Tibial nerve (tissue), 4 donors: ENCODE measurements around the gene BDKRB2.

Experiments used
- EP300 ChIP-seq, 2 donors: sonication (generic); formaldehyde crosslinking; IDR thresholded peaks; one replicate each; pipeline ENCODE4 v1.6.1; 2017; ENCODE audit warnings: antibody characterized with exemption in 2 of 2, mild to moderate bottlenecking in 1 of 2
- POLR2A ChIP-seq, 2 donors: fragments of 450-650 bp; IDR thresholded peaks; one replicate each; pipeline ENCODE4 v1.6.1; 2017; ENCODE audit warnings: antibody characterized with exemption in 2 of 2, mild to moderate bottlenecking in 2 of 2, moderate library complexity in 2 of 2
- TF ChIP-seq, protein P1 (sequence below), 5 experiments: fragments of 200-600 bp in 3 of 5; fragments of 450-650 bp in 2 of 5; sonication (generic) in 3 of 5; IDR thresholded peaks; one replicate each; pipeline ENCODE4 v1.5.1; 2016 to 2019; ENCODE audit warnings: antibody characterized with exemption in 5 of 5, mild to moderate bottlenecking in 3 of 5, moderate library complexity in 2 of 5

DNA sequence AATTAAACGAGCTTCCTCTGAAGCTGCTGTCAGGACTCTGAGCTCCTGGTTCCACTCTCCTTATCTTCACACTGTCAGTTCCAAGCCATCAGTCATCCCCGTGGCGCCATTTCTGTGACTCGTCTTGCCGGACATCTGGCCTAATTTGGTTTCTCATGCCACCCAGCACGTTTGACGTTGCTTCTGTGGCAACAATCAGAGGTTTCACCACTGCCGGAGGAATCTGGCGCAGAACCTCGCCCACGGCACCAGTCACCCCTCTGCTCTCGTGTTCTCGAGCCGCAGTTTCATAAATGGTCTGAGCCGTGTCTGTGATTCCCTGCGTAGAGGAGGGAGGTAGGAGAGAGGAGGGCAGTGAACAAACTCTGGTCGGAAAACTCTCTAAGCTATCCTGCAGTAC lies 81.0 kb downstream of the BDKRB2 start:
- TF ChIP-seq, protein P1, sequence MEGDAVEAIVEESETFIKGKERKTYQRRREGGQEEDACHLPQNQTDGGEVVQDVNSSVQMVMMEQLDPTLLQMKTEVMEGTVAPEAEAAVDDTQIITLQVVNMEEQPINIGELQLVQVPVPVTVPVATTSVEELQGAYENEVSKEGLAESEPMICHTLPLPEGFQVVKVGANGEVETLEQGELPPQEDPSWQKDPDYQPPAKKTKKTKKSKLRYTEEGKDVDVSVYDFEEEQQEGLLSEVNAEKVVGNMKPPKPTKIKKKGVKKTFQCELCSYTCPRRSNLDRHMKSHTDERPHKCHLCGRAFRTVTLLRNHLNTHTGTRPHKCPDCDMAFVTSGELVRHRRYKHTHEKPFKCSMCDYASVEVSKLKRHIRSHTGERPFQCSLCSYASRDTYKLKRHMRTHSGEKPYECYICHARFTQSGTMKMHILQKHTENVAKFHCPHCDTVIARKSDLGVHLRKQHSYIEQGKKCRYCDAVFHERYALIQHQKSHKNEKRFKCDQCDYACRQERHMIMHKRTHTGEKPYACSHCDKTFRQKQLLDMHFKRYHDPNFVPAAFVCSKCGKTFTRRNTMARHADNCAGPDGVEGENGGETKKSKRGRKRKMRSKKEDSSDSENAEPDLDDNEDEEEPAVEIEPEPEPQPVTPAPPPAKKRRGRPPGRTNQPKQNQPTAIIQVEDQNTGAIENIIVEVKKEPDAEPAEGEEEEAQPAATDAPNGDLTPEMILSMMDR (IDR thresholded peaks at IDR 0.05), result no peak
- TF ChIP-seq POLR2A (IDR thresholded peaks at IDR 0.05), result no peak
- TF ChIP-seq EP300 (IDR thresholded peaks at IDR 0.05), result no peak
